GM12874 (cell line): Measurements from ENCODE around the gene STOML2.

Experiments
- TF ChIP-seq, protein P1 (sequence below): IDR thresholded peaks from 2 replicates; pipeline ENCODE4 v1.5.1; 2011; ENCODE audit warnings: low read depth, mild to moderate bottlenecking, control low read depth, low read length, moderate library complexity; ENCODE audit not compliant: insufficient read depth

STOML2 gene

GRCh38 chr9:35051069-35051967 lies 51.6 kb downstream of the STOML2 start:
- TF ChIP-seq, protein P1, sequence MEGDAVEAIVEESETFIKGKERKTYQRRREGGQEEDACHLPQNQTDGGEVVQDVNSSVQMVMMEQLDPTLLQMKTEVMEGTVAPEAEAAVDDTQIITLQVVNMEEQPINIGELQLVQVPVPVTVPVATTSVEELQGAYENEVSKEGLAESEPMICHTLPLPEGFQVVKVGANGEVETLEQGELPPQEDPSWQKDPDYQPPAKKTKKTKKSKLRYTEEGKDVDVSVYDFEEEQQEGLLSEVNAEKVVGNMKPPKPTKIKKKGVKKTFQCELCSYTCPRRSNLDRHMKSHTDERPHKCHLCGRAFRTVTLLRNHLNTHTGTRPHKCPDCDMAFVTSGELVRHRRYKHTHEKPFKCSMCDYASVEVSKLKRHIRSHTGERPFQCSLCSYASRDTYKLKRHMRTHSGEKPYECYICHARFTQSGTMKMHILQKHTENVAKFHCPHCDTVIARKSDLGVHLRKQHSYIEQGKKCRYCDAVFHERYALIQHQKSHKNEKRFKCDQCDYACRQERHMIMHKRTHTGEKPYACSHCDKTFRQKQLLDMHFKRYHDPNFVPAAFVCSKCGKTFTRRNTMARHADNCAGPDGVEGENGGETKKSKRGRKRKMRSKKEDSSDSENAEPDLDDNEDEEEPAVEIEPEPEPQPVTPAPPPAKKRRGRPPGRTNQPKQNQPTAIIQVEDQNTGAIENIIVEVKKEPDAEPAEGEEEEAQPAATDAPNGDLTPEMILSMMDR = peak; percentile 66
